Measurements from ENCODE around the gene INVS.

INVS gene

GRCh38 chr9:100282388-100282719, 183.3 kb downstream of the INVS start:
- H3K4me3 ChIP-seq (ENCODE audit: low read length), result no peak overlapping the region
- H3K36me3 ChIP-seq (ENCODE audit: control insufficient read depth, insufficient read depth, low read length, severe bottlenecking), result peaks cover 34% of the 10 kb centered on the region
- peaks cover 4% of the 10 kb centered on the region for H3K4me1 ChIP-seq (ENCODE audit: control insufficient read depth, insufficient read depth, low read length)
- no peak overlapping the region for H3K9ac ChIP-seq (ENCODE audit: low read length)
- peaks cover 15% of the 10 kb centered on the region for H3K9me3 ChIP-seq (ENCODE audit: control insufficient read depth, low read length)
- no peak for DNase-seq (ENCODE audit: low read depth)
- no peaks in the 10 kb centered on the region for H3K27me3 ChIP-seq (replicated peaks; ENCODE audit: control insufficient read depth, insufficient read depth, low read length)

- H3K36me3 ChIP-seq (ENCODE audit: control insufficient read depth, insufficient read depth, low read length, severe bottlenecking), result peaks cover 44% of the 10 kb centered on the region
- no peak for DNase-seq (ENCODE audit: low read depth)
- H3K4me3 ChIP-seq (ENCODE audit: low read length), result no peak overlapping the region
- H3K9me3 ChIP-seq (ENCODE audit: control insufficient read depth, low read length), result peaks cover 20% of the 10 kb centered on the region
- H3K27me3 ChIP-seq (replicated peaks; ENCODE audit: control insufficient read depth, insufficient read depth, low read length), result no peaks in the 10 kb centered on the region
- H3K4me1 ChIP-seq (ENCODE audit: control insufficient read depth, insufficient read depth, low read length), result no peaks in the 10 kb centered on the region
- H3K9ac ChIP-seq (ENCODE audit: low read length), result no peak overlapping the region
Measured at GRCh38 chr9:100284247-100284646, 185.2 kb downstream of the INVS start.

- no peak overlapping the region for H3K9ac ChIP-seq (ENCODE audit: low read length)
- no peaks in the 10 kb centered on the region for H3K4me1 ChIP-seq (ENCODE audit: control insufficient read depth, insufficient read depth, low read length)
- no peak overlapping the region for H3K4me3 ChIP-seq (ENCODE audit: low read length)
- H3K27me3 ChIP-seq (replicated peaks; ENCODE audit: control insufficient read depth, insufficient read depth, low read length), result no peaks in the 10 kb centered on the region
- H3K36me3 ChIP-seq (ENCODE audit: control insufficient read depth, insufficient read depth, low read length, severe bottlenecking), result peaks cover 52% of the 10 kb centered on the region
- peaks cover 20% of the 10 kb centered on the region for H3K9me3 ChIP-seq (ENCODE audit: control insufficient read depth, low read length)
- no peak for DNase-seq (ENCODE audit: low read depth)
Measured at GRCh38 chr9:100285080-100285479, 186.0 kb downstream of the INVS start.

GRCh38 chr9:100285601-100286000, 186.6 kb downstream of the INVS start:
- H3K27me3 ChIP-seq (replicated peaks; ENCODE audit: control insufficient read depth, insufficient read depth, low read length), result no peaks in the 10 kb centered on the region
- H3K4me1 ChIP-seq (ENCODE audit: control insufficient read depth, insufficient read depth, low read length), result no peaks in the 10 kb centered on the region

GRCh38 chr9:100286257-100286656, 187.2 kb downstream of the INVS start:
- DNase-seq (ENCODE audit: low read depth), result no peak
- Histone ChIP-seq H3K9me3 (ENCODE audit: control insufficient read depth, low read length) (peaks cover 20% of the 10 kb centered on the region), H3K4me3 (ENCODE audit: low read length) (no peak overlapping the region), H3K9ac (ENCODE audit: low read length) (no peak overlapping the region), H3K4me1 (ENCODE audit: control insufficient read depth, insufficient read depth, low read length) (no peaks in the 10 kb centered on the region), H3K27me3 (replicated peaks; ENCODE audit: control insufficient read depth, insufficient read depth, low read length) (no peaks in the 10 kb centered on the region), H3K36me3 (ENCODE audit: control insufficient read depth, insufficient read depth, low read length, severe bottlenecking) (peaks cover 53% of the 10 kb centered on the region)

More at GRCh38 chr9:100285601-100286000, 186.6 kb downstream of the INVS start:
- Histone ChIP-seq H3K9me3 (ENCODE audit: control insufficient read depth, low read length) (peaks cover 20% of the 10 kb centered on the region), H3K4me3 (ENCODE audit: low read length) (no peak overlapping the region), H3K36me3 (ENCODE audit: control insufficient read depth, insufficient read depth, low read length, severe bottlenecking) (peaks cover 53% of the 10 kb centered on the region), H3K9ac (ENCODE audit: low read length) (no peak overlapping the region)
- DNase-seq (ENCODE audit: low read depth), result no peak

GRCh38 chr9:100287186-100287585, 188.1 kb downstream of the INVS start:
- H3K4me3 ChIP-seq (ENCODE audit: low read length), result no peak overlapping the region
- H3K36me3 ChIP-seq (ENCODE audit: control insufficient read depth, insufficient read depth, low read length, severe bottlenecking), result peaks cover 55% of the 10 kb centered on the region
- no peaks in the 10 kb centered on the region for H3K27me3 ChIP-seq (replicated peaks; ENCODE audit: control insufficient read depth, insufficient read depth, low read length)
- DNase-seq (ENCODE audit: low read depth), result no peak
- peaks cover 20% of the 10 kb centered on the region for H3K9me3 ChIP-seq (ENCODE audit: control insufficient read depth, low read length)
- no peak overlapping the region for H3K9ac ChIP-seq (ENCODE audit: low read length)
- no peaks in the 10 kb centered on the region for H3K4me1 ChIP-seq (ENCODE audit: control insufficient read depth, insufficient read depth, low read length)

- Histone ChIP-seq H3K4me1 (ENCODE audit: control insufficient read depth, insufficient read depth, low read length) (no peaks in the 10 kb centered on the region), H3K9me3 (ENCODE audit: control insufficient read depth, low read length) (peaks cover 8% of the 10 kb centered on the region), H3K36me3 (ENCODE audit: control insufficient read depth, insufficient read depth, low read length, severe bottlenecking) (peaks cover 64% of the 10 kb centered on the region), H3K9ac (ENCODE audit: low read length) (no peak overlapping the region), H3K27me3 (replicated peaks; ENCODE audit: control insufficient read depth, insufficient read depth, low read length) (no peaks in the 10 kb centered on the region), H3K4me3 (ENCODE audit: low read length) (no peak overlapping the region)
- DNase-seq (ENCODE audit: low read depth), result no peak
Measured at GRCh38 chr9:100290714-100291113, 191.7 kb downstream of the INVS start.

GRCh38 chr9:100292414-100292813, 193.4 kb downstream of the INVS start:
- peaks cover 66% of the 10 kb centered on the region for H3K36me3 ChIP-seq (ENCODE audit: control insufficient read depth, insufficient read depth, low read length, severe bottlenecking)

GRCh38 chr9:100294341-100294740, 195.3 kb downstream of the INVS start:
- peaks cover 74% of the 10 kb centered on the region for H3K36me3 ChIP-seq (ENCODE audit: control insufficient read depth, insufficient read depth, low read length, severe bottlenecking)
- no peaks in the 10 kb centered on the region for H3K27me3 ChIP-seq (replicated peaks; ENCODE audit: control insufficient read depth, insufficient read depth, low read length)
- no peaks in the 10 kb centered on the region for H3K4me1 ChIP-seq (ENCODE audit: control insufficient read depth, insufficient read depth, low read length)
- H3K9ac ChIP-seq (ENCODE audit: low read length), result no peak overlapping the region
- H3K9me3 ChIP-seq (ENCODE audit: control insufficient read depth, low read length), result no peaks in the 10 kb centered on the region
- H3K4me3 ChIP-seq (ENCODE audit: low read length), result no peak overlapping the region
- no peak for DNase-seq (ENCODE audit: low read depth)

More at GRCh38 chr9:100292414-100292813, 193.4 kb downstream of the INVS start:
- Histone ChIP-seq H3K4me3 (ENCODE audit: low read length) (no peak overlapping the region), H3K9ac (ENCODE audit: low read length) (no peak overlapping the region), H3K9me3 (ENCODE audit: control insufficient read depth, low read length) (peaks cover 5% of the 10 kb centered on the region), H3K27me3 (replicated peaks; ENCODE audit: control insufficient read depth, insufficient read depth, low read length) (no peaks in the 10 kb centered on the region), H3K4me1 (ENCODE audit: control insufficient read depth, insufficient read depth, low read length) (no peaks in the 10 kb centered on the region)
- DNase-seq (ENCODE audit: low read depth), result no peak

GRCh38 chr9:100294806-100295205, 195.8 kb downstream of the INVS start:
- H3K9me3 ChIP-seq (ENCODE audit: control insufficient read depth, low read length), result no peaks in the 10 kb centered on the region
- no peak for DNase-seq (ENCODE audit: low read depth)
- H3K27me3 ChIP-seq (replicated peaks; ENCODE audit: control insufficient read depth, insufficient read depth, low read length), result no peaks in the 10 kb centered on the region
- no peak overlapping the region for H3K4me3 ChIP-seq (ENCODE audit: low read length)
- H3K36me3 ChIP-seq (ENCODE audit: control insufficient read depth, insufficient read depth, low read length, severe bottlenecking), result peaks cover 74% of the 10 kb centered on the region
- H3K9ac ChIP-seq (ENCODE audit: low read length), result no peak overlapping the region
- H3K4me1 ChIP-seq (ENCODE audit: control insufficient read depth, insufficient read depth, low read length), result no peaks in the 10 kb centered on the region

- H3K36me3 ChIP-seq (ENCODE audit: control insufficient read depth, insufficient read depth, low read length, severe bottlenecking), result peaks cover 75% of the 10 kb centered on the region
- no peaks in the 10 kb centered on the region for H3K4me1 ChIP-seq (ENCODE audit: control insufficient read depth, insufficient read depth, low read length)
- DNase-seq (ENCODE audit: low read depth), result no peak
Measured at GRCh38 chr9:100295240-100295639, 196.2 kb downstream of the INVS start.

GRCh38 chr9:100296407-100296806, 197.4 kb downstream of the INVS start:
- Histone ChIP-seq H3K27me3 (replicated peaks; ENCODE audit: control insufficient read depth, insufficient read depth, low read length) (no peaks in the 10 kb centered on the region), H3K9ac (ENCODE audit: low read length) (no peak overlapping the region), H3K9me3 (ENCODE audit: control insufficient read depth, low read length) (no peaks in the 10 kb centered on the region), H3K4me3 (ENCODE audit: low read length) (no peak overlapping the region), H3K36me3 (ENCODE audit: control insufficient read depth, insufficient read depth, low read length, severe bottlenecking) (peaks cover 84% of the 10 kb centered on the region), H3K4me1 (ENCODE audit: control insufficient read depth, insufficient read depth, low read length) (no peaks in the 10 kb centered on the region)
- DNase-seq (ENCODE audit: low read depth), result no peak

More at GRCh38 chr9:100295240-100295639, 196.2 kb downstream of the INVS start:
- Histone ChIP-seq H3K4me3 (ENCODE audit: low read length) (no peak overlapping the region), H3K27me3 (replicated peaks; ENCODE audit: control insufficient read depth, insufficient read depth, low read length) (no peaks in the 10 kb centered on the region), H3K9ac (ENCODE audit: low read length) (no peak overlapping the region), H3K9me3 (ENCODE audit: control insufficient read depth, low read length) (no peaks in the 10 kb centered on the region)
